ENCODE results near the gene FABP2.
"Not testable (repeated sequence)": the region's sequence is repeated elsewhere in the genome, so short reads cannot be mapped to it uniquely, and the experiment has no call there.

The FABP2 gene

GRCh38 chr4:119321921-119322687 lies at the start of gene FABP2:
FABP2 (minus strand) TSS chr4:119322138; CDS start chr4:119322102, 36 bp downstream.
- H3K4me3 ChIP-seq (replicated peaks in 1 of 2; ENCODE audit: low read depth in 2 of 2, low read length in 2 of 2) = no peak within 1 kb of the TSS
- no peak for TF ChIP-seq CTCF (IDR thresholded peaks at IDR 0.05; ENCODE audit: low read depth, low read length)
- no peak for DNase-seq (ENCODE audit: low read depth in 2 of 2)

GRCh38 chr4:119370951-119371683 lies 49.2 kb upstream of the FABP2 start:
- H3K4me3 ChIP-seq (replicated peaks in 1 of 2; ENCODE audit: low read depth in 2 of 2, low read length in 2 of 2); DNase-seq (ENCODE audit: low read depth in 2 of 2): not testable (repeated sequence)

GRCh38 chr4:119370392-119370791 lies 48.5 kb upstream of the FABP2 start:
- H3K4me3 ChIP-seq (replicated peaks in 1 of 2; ENCODE audit: low read depth in 2 of 2, low read length in 2 of 2) = not testable (repeated sequence)
- peak; percentile 50 to 70 for DNase-seq (ENCODE audit: low read depth in 2 of 2)

GRCh38 chr4:119366802-119367201 lies 44.9 kb upstream of the FABP2 start:
- not testable (repeated sequence) for DNase-seq (ENCODE audit: low read depth in 2 of 2); H3K4me3 ChIP-seq (replicated peaks in 1 of 2; ENCODE audit: low read depth in 2 of 2, low read length in 2 of 2)

GRCh38 chr4:119364203-119364602 lies 42.3 kb upstream of the FABP2 start:
- peak in 1 of 2 donors; percentile 3 for DNase-seq (ENCODE audit: low read depth in 2 of 2)

GRCh38 chr4:119363372-119363771 lies 41.4 kb upstream of the FABP2 start:
- not testable (repeated sequence) for H3K4me3 ChIP-seq (replicated peaks in 1 of 2; ENCODE audit: low read depth in 2 of 2, low read length in 2 of 2); DNase-seq (ENCODE audit: low read depth in 2 of 2)

More at GRCh38 chr4:119364203-119364602, 42.3 kb upstream of the FABP2 start:
- not testable (repeated sequence) for H3K4me3 ChIP-seq (replicated peaks in 1 of 2; ENCODE audit: low read depth in 2 of 2, low read length in 2 of 2)

- DNase-seq (ENCODE audit: low read depth in 2 of 2) = not testable (repeated sequence)
Measured at GRCh38 chr4:119362413-119362812, 40.5 kb upstream of the FABP2 start.

GRCh38 chr4:119359873-119360272 lies 37.9 kb upstream of the FABP2 start:
- not testable (repeated sequence) for H3K4me3 ChIP-seq (replicated peaks in 1 of 2; ENCODE audit: low read depth in 2 of 2, low read length in 2 of 2); DNase-seq (ENCODE audit: low read depth in 2 of 2)

More at GRCh38 chr4:119362413-119362812, 40.5 kb upstream of the FABP2 start:
- H3K4me3 ChIP-seq (replicated peaks in 1 of 2; ENCODE audit: low read depth in 2 of 2, low read length in 2 of 2) = not testable (repeated sequence)

- DNase-seq (ENCODE audit: low read depth in 2 of 2) = peak in 1 of 2 donors; percentile 9
Measured at GRCh38 chr4:119356796-119357195, 34.9 kb upstream of the FABP2 start.

GRCh38 chr4:119356041-119356440 lies 34.1 kb upstream of the FABP2 start:
- DNase-seq (ENCODE audit: low read depth in 2 of 2) = peak in 1 of 2 donors; percentile 3
- not testable (repeated sequence) for H3K4me3 ChIP-seq (replicated peaks in 1 of 2; ENCODE audit: low read depth in 2 of 2, low read length in 2 of 2)

More at GRCh38 chr4:119356796-119357195, 34.9 kb upstream of the FABP2 start:
- H3K4me3 ChIP-seq (replicated peaks in 1 of 2; ENCODE audit: low read depth in 2 of 2, low read length in 2 of 2) = not testable (repeated sequence)

- not testable (repeated sequence) for H3K4me3 ChIP-seq (replicated peaks in 1 of 2; ENCODE audit: low read depth in 2 of 2, low read length in 2 of 2); DNase-seq (ENCODE audit: low read depth in 2 of 2)
Measured at GRCh38 chr4:119353364-119353763, 31.4 kb upstream of the FABP2 start.

- not testable (repeated sequence) for DNase-seq (ENCODE audit: low read depth in 2 of 2); H3K4me3 ChIP-seq (replicated peaks in 1 of 2; ENCODE audit: low read depth in 2 of 2, low read length in 2 of 2)
Measured at GRCh38 chr4:119348169-119348568, 26.2 kb upstream of the FABP2 start.

- not testable (repeated sequence) for DNase-seq (ENCODE audit: low read depth in 2 of 2); H3K4me3 ChIP-seq (replicated peaks in 1 of 2; ENCODE audit: low read depth in 2 of 2, low read length in 2 of 2)
Measured at GRCh38 chr4:119343293-119343692, 21.4 kb upstream of the FABP2 start.

- H3K4me3 ChIP-seq (replicated peaks in 1 of 2; ENCODE audit: low read depth in 2 of 2, low read length in 2 of 2); DNase-seq (ENCODE audit: low read depth in 2 of 2): not testable (repeated sequence)
Measured at GRCh38 chr4:119339895-119340294, 18.0 kb upstream of the FABP2 start.

Data from cardiac fibroblast (primary cell).